ENCODE results near the gene ERC1.

Gene ERC1

GRCh38 chr12:1391722-1392121 lies 400.7 kb downstream of the ERC1 start:
- H3K36me3 ChIP-seq (replicated peaks; ENCODE audit: insufficient read depth, low read length) = no peaks in the 10 kb centered on the region
- TF ChIP-seq EZH2 (optimal IDR thresholded peaks at IDR 0.05; ENCODE audit: low read depth, low read length) (no peak), EZH2phosphoT487 (IDR thresholded peaks at IDR 0.05; ENCODE audit: low read length) (no peak)
- TF ChIP-seq, protein P1, sequence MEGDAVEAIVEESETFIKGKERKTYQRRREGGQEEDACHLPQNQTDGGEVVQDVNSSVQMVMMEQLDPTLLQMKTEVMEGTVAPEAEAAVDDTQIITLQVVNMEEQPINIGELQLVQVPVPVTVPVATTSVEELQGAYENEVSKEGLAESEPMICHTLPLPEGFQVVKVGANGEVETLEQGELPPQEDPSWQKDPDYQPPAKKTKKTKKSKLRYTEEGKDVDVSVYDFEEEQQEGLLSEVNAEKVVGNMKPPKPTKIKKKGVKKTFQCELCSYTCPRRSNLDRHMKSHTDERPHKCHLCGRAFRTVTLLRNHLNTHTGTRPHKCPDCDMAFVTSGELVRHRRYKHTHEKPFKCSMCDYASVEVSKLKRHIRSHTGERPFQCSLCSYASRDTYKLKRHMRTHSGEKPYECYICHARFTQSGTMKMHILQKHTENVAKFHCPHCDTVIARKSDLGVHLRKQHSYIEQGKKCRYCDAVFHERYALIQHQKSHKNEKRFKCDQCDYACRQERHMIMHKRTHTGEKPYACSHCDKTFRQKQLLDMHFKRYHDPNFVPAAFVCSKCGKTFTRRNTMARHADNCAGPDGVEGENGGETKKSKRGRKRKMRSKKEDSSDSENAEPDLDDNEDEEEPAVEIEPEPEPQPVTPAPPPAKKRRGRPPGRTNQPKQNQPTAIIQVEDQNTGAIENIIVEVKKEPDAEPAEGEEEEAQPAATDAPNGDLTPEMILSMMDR (IDR thresholded peaks at IDR 0.05; ENCODE audit: low read length) = no peak
- H3K9me3 ChIP-seq (replicated peaks; ENCODE audit: insufficient read depth, low read length) = no peaks in the 10 kb centered on the region
- no peak overlapping the region for H3K4me2 ChIP-seq (ENCODE audit: low read depth, low read length)
- H3K4me1 ChIP-seq (ENCODE audit: low read length) = no peaks in the 10 kb centered on the region
- no peaks in the 10 kb centered on the region for H3K9me2 ChIP-seq (replicated peaks; ENCODE audit: insufficient read depth, low read length)
- DNase-seq = no peak
- no peaks in the 10 kb centered on the region for H4K20me1 ChIP-seq (ENCODE audit: insufficient read depth, low read length)
- H3K4me3 ChIP-seq (ENCODE audit: low read length) = no peak overlapping the region
- H3K27me3 ChIP-seq (replicated peaks; ENCODE audit: insufficient read depth, low read length) = no peaks in the 10 kb centered on the region
- H3K27ac ChIP-seq (ENCODE audit: low read length) = no peak overlapping the region
- H3K79me2 ChIP-seq (ENCODE audit: low read length) = no peaks in the 10 kb centered on the region
- H3F3A ChIP-seq (ENCODE audit: insufficient read depth, low read length) = no peaks in the 10 kb centered on the region
- H2AFZ ChIP-seq (ENCODE audit: low read length) = no peak overlapping the region
- no peak overlapping the region for H3K9ac ChIP-seq (ENCODE audit: low read length)

GRCh38 chr12:1395421-1395955 lies 404.5 kb downstream of the ERC1 start:
- no peak for DNase-seq
- Histone ChIP-seq H3K4me2 (ENCODE audit: low read depth, low read length) (no peak overlapping the region), H3K9me2 (replicated peaks; ENCODE audit: insufficient read depth, low read length) (no peaks in the 10 kb centered on the region), H3K27me3 (replicated peaks; ENCODE audit: insufficient read depth, low read length) (no peaks in the 10 kb centered on the region), H3K27ac (ENCODE audit: low read length) (no peak overlapping the region), H3K36me3 (replicated peaks; ENCODE audit: insufficient read depth, low read length) (no peaks in the 10 kb centered on the region), H3K9me3 (replicated peaks; ENCODE audit: insufficient read depth, low read length) (no peaks in the 10 kb centered on the region), H3F3A (ENCODE audit: insufficient read depth, low read length) (no peaks in the 10 kb centered on the region), H3K4me1 (ENCODE audit: low read length) (no peaks in the 10 kb centered on the region), H2AFZ (ENCODE audit: low read length) (no peak overlapping the region), H3K79me2 (ENCODE audit: low read length) (no peaks in the 10 kb centered on the region), H3K4me3 (ENCODE audit: low read length) (no peak overlapping the region), H4K20me1 (ENCODE audit: insufficient read depth, low read length) (no peaks in the 10 kb centered on the region), H3K9ac (ENCODE audit: low read length) (no peak overlapping the region)
- TF ChIP-seq, protein P1 (IDR thresholded peaks at IDR 0.05; ENCODE audit: low read length) = no peak
- TF ChIP-seq EZH2 (optimal IDR thresholded peaks at IDR 0.05; ENCODE audit: low read depth, low read length) (no peak), EZH2phosphoT487 (IDR thresholded peaks at IDR 0.05; ENCODE audit: low read length) (no peak)

DNA sequence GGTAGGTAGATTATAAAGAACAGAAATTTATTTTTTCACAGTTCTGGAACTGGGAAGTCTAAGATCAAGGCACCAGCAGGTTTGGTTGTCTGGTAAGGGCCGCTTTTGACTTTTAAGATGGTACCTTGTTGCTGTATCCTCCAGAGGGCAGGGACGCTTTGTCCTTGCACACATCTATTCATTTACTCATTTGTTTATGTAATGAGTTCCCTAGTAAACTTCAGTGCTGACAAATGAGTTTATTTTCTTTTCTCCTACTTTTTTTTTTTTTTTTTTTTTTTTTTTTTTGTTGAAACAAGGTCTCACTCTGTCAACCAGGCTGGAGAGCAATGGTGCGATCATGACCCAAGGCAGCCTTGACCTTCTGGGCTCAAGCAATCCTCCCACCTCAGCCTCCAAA lies 407.6 kb downstream of the ERC1 start:
- no peaks in the 10 kb centered on the region for H3K27me3 ChIP-seq (replicated peaks; ENCODE audit: insufficient read depth, low read length)
- no peaks in the 10 kb centered on the region for H4K20me1 ChIP-seq (ENCODE audit: insufficient read depth, low read length)
- no peak overlapping the region for H2AFZ ChIP-seq (ENCODE audit: low read length)
- H3K4me2 ChIP-seq (ENCODE audit: low read depth, low read length) = no peak overlapping the region
- no peak overlapping the region for H3K27ac ChIP-seq (ENCODE audit: low read length)
- no peaks in the 10 kb centered on the region for H3K36me3 ChIP-seq (replicated peaks; ENCODE audit: insufficient read depth, low read length)
- TF ChIP-seq, protein P1 (IDR thresholded peaks at IDR 0.05; ENCODE audit: low read length) = 0 out of 2 replicates have a peak, but pooled peaks have one; percentile 5
- no peak for TF ChIP-seq EZH2phosphoT487 (IDR thresholded peaks at IDR 0.05; ENCODE audit: low read length)
- H3F3A ChIP-seq (ENCODE audit: insufficient read depth, low read length) = no peaks in the 10 kb centered on the region
- no peak overlapping the region for H3K9ac ChIP-seq (ENCODE audit: low read length)
- no peaks in the 10 kb centered on the region for H3K9me3 ChIP-seq (replicated peaks; ENCODE audit: insufficient read depth, low read length)
- H3K79me2 ChIP-seq (ENCODE audit: low read length) = no peaks in the 10 kb centered on the region
- no peaks in the 10 kb centered on the region for H3K4me1 ChIP-seq (ENCODE audit: low read length)
- DNase-seq = peak; percentile 29
- no peak overlapping the region for H3K4me3 ChIP-seq (ENCODE audit: low read length)
- H3K9me2 ChIP-seq (replicated peaks; ENCODE audit: insufficient read depth, low read length) = no peaks in the 10 kb centered on the region

Data from MM.1S (cell line).